Peyer's patch (tissue), 4 donors: ENCODE measurements around the gene TFCP2L1.
A peak's percentile ranks its signal among the peaks of the same experiment; 100 is the strongest.

ENCODE experiments used
- POLR2A ChIP-seq, 2 donors: fragments of 450-650 bp; IDR thresholded peaks; one replicate each; pipeline ENCODE4 v1.5.1; 2017; ENCODE audit warnings: antibody characterized with exemption in 2 of 2, mild to moderate bottlenecking in 2 of 2, moderate library complexity in 2 of 2
- TF ChIP-seq, protein P1 (sequence below), 6 experiments: fragments of 450-650 bp in 4 of 6; fragments of 200-600 bp in 2 of 6; sonication (generic) in 1 of 6; IDR thresholded peaks; one replicate each; pipeline ENCODE4 v1.5.1; 2017 to 2019; ENCODE audit warnings: antibody characterized with exemption in 6 of 6, mild to moderate bottlenecking in 3 of 6, moderate library complexity in 1 of 6

DNA sequence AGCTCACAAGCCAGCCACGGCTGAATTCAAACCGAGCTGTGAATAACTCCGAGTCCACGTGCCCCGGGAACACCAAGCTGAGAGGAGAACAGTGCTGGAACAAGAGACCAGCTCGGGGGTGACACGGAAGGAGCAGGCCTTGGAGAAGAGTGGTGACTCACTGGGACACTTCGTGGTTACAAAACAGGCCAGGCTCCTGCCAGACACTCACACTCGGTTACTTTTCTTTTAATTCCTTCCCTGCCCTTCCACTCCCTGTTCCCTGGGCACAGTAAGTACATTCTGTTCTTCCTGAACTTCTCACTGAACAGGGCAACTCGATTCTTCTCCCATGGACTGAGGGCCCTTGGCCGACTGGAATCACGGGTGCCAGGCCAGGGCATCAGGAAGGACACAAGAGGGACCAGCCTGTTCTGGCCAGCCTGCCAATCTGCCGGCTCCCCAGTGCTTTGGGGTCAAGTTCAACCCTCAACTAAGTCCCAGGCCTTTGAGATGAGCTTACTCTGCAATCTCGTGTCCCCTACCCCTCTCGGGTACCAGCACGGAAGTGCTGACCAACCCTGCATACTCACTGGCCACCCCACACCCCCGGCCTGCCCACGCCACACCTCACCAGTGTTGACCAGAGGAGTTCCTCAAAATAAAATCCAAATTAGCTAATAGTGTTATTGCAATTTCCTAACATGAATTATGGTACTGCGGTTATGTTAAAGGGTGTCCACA lies 87.5 kb downstream of the TFCP2L1 start:
- TF ChIP-seq, protein P1, sequence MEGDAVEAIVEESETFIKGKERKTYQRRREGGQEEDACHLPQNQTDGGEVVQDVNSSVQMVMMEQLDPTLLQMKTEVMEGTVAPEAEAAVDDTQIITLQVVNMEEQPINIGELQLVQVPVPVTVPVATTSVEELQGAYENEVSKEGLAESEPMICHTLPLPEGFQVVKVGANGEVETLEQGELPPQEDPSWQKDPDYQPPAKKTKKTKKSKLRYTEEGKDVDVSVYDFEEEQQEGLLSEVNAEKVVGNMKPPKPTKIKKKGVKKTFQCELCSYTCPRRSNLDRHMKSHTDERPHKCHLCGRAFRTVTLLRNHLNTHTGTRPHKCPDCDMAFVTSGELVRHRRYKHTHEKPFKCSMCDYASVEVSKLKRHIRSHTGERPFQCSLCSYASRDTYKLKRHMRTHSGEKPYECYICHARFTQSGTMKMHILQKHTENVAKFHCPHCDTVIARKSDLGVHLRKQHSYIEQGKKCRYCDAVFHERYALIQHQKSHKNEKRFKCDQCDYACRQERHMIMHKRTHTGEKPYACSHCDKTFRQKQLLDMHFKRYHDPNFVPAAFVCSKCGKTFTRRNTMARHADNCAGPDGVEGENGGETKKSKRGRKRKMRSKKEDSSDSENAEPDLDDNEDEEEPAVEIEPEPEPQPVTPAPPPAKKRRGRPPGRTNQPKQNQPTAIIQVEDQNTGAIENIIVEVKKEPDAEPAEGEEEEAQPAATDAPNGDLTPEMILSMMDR (IDR thresholded peaks at IDR 0.05): peak in 1 of 6 experiments; percentile 20
- peak in 1 of 2 donors; percentile 36 for TF ChIP-seq POLR2A (IDR thresholded peaks at IDR 0.05)
